Measurements from ENCODE around the gene TRPT1.

TRPT1 gene

DNA sequence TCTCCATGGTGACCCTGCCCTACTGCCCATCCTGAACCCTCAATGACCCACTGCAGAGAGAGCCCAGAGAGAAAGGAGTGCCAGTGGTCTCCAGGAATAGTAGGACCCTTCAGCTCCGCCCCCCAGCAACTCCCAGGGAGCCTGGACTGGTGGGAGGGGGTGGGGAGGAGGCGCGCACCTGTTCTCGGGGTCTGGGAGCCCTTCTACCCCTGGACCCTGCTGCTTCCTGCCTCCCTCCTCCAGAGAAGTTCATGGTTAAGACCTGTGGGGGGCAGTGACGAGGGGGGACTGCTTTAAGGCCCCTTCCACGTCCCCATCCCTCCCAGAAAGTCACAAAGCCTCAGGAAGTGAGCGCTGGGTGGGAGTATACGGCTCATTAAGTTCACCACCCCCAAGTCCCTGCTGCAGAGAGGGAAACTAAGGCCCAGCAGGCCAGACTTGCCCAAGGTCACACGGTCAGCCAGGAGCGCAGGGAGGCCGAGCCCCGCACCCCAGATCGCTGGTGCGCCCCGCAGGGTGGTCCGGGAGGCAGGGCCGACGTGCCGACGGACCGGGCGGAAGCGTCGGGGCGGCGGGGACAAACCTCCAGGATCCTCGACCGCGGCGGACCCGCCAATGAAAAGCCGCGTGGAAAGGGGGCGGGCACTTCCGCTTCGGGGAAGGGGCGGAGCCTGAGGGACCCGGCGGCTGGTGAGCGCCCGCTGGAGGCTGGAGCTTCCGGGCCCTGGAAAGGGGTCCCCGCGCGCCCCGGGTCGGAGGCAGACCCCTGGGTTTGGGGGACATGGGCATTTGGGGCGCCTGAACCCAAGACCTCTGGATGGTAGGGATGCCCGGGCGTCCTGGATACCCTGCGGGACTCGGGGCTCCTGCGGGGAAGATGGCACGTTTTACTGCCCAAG is at the start of gene TRPT1, which contains the start of gene NUDT22:
TSS of gene TRPT1 (minus strand) at position 579 of the 899 bp plus-strand sequence. CDS start at position 253, 326 bp downstream.
TSS of gene NUDT22 (plus strand) at position 667 of the 899 bp plus-strand sequence. CDS start 379 bp downstream, outside the sequence.
- DNase-seq, result peak; percentile 83

GRCh38 chr11:64275031-64275800 is 49.2 kb upstream of the TRPT1 start:
- no peak for DNase-seq

GRCh38 chr11:64269540-64270220 is 43.7 kb upstream of the TRPT1 start:
- DNase-seq, result peak; percentile 95

DNA sequence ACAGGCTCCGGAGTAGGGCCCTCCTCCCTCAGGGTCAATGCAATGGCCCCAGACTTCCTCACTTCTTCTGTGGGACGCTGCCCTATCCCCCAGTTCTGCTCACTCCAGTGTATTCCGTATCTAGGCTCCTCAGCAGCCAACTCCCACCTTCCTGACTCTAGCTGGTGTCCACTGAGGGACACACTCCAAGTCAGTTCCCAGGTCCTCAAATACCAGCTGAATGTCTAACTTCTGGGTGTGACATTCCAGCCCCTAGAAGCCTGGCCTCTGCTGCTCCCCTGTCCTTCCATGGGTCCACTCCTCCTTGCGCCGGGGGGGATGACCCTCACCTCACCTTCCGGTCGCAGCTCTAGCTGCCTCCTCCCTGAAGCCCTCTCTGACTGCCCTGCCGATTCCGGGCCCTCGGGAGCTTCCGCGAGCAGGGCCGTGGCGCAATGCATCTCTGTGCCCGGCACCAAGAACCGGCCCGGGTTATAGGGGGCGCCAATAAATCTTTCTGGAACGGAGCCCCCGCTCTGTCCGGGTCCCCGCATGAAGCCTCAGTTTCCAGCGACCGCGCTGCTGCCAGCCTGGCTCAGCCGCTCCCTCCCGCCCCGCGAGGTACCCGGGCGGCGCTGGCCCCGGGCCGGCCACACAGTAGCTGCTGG is 43.0 kb upstream of the TRPT1 start:
- peak; percentile 31 for DNase-seq

GRCh38 chr11:64268025-64268892 is 42.3 kb upstream of the TRPT1 start:
- DNase-seq, result no peak

GRCh38 chr11:64267207-64267945 is 41.4 kb upstream of the TRPT1 start:
- DNase-seq, result no peak

GRCh38 chr11:64266339-64266738 is 40.4 kb upstream of the TRPT1 start:
- no peak for DNase-seq

GRCh38 chr11:64265176-64266160 is 39.5 kb upstream of the TRPT1 start:
- DNase-seq, result no peak

DNA sequence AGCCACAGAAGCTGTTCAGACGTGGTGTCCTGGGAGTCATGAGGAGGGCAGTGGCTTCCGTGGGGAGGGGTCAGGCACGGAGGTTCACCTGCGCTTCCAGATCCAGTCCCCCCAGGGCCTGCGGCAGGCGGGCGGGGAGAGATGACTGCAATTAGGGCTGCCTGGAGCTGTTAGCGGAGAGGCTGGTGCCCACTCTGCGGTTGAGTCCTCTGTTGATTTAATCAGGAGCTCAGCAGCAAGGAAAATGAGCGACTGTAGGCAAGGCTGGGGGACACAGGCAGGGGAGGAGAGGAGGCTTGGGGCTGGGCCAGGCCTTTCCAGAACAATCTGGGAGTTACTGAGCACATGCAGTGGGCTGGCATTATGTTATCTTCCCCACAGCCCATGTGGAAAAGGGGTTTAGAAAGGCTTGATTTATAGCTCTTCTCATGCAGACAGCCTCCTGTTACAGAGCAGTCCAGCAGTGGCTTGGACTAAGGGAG is 38.4 kb upstream of the TRPT1 start:
- no peak for DNase-seq

GRCh38 chr11:64263947-64264317 is 37.9 kb upstream of the TRPT1 start:
- DNase-seq, result no peak

DNA sequence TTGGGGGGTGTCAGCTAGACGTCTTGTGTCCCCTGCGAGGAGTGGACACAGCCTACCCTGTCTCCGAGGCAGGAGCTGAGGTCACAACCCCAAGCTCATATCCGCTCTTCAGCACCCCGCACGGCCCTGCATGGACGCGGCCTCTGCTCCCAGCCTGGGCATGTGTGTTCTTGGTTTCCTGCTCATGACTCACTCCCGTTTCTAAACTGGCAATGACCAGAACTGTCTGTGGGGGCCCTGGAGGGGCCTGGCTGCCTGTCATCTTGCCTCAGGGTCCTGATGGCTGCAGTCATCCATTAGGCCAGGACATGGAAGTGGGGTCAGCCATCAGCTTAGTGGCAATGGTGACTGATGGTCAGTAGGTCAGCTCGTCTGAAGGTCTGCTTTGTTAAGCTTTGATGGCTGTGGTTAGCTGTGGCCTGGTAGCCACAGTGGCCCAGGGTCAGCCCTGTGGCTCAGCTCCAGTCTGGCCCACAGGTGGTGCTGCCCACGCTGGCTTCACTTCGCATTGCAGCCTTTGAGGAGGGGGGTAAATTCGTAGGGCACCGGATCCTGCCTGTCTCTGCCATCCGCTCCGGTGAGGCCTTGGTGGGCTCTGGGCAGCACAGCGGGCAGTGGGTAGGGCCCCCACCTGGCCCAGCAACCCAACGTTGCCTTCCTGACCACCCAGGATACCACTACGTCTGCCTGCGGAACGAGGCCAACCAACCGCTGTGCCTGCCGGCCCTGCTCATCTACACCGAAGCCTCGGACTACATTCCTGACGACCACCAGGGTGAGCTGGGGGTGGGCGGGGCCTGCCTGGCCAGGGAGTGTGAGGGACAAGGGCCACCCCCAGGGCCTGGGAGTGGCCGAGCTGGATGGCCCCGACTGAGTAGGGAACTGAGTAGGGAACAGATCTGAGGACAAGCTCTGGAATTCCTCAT is 37.3 kb upstream of the TRPT1 start:
- DNase-seq, result no peak

DNA sequence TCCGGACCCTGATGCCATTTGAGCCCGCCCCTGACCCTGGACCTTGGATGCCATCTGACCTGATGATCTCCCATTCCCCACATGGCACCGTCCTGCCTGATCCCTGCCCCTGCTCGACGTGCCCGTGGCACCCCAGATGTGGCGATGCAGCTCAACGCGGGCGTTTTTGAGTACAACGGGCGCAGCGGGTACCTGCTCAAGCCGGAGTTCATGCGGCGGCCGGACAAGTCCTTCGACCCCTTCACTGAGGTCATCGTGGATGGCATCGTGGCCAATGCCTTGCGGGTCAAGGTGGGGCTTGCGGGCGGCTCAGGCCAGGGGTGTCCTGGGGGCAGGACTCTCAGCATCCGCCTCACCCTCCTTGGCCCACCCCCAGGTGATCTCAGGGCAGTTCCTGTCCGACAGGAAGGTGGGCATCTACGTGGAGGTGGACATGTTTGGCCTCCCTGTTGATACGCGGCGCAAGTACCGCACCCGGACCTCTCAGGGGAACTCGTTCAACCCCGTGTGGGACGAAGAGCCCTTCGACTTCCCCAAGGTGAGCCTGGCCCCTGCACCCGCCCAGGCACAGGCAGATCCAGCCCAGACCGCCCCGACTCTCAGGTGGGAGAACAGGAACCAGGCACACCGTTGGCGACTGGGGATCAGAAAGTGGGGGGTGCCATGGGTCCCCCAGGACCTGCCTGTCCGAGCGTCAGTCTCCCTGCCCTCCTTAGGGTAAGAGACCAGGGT is 36.5 kb upstream of the TRPT1 start:
- DNase-seq, result no peak

- no peak for DNase-seq
Observed at GRCh38 chr11:64261556-64262080, 35.6 kb upstream of the TRPT1 start.

GRCh38 chr11:64260147-64260708 is 34.2 kb upstream of the TRPT1 start:
- DNase-seq, result no peak

- no peak for DNase-seq
Observed at GRCh38 chr11:64259533-64260067, 33.6 kb upstream of the TRPT1 start.

DNA sequence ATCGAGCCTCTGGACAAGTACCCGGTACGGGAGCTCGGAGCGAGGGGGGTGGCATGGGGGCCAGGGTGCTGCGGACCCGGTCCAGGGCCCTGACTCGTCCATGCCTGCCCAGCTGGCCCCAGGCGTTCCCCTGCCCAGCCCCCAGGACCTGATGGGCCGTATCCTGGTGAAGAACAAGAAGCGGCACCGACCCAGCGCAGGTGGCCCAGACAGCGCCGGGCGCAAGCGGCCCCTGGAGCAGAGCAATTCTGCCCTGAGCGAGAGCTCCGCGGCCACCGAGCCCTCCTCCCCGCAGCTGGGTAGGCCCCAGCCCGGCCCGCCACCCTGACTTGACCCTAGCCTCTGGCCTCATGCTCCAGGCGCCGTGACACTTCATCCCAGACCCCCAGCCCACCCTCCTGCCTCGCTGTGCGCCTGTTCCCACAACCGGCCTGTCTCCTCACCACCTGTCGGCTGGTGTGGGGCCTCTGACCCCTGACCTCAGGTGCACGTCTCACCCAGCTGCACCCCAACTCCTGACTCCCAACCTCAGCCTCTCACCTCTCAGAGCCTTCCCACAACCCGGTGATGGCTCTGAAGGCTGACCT is 33.1 kb upstream of the TRPT1 start:
- DNase-seq, result no peak

Data from activated CD4-positive, alpha-beta T cell treated with anti-CD3 and anti-CD28 coated beads for 1 hour (primary cell).